Neutrophil (primary cell): ENCODE data around the gene PRDM11.

Experiments
- H3K27ac ChIP-seq: fragments of 200-600 bp; sonication (generic); 2 replicates; pipeline ENCODE4 v1.5.1; 2016; ENCODE audit warnings: mild to moderate bottlenecking, moderate library complexity
- H3K27me3 ChIP-seq: fragments of 200-600 bp; sonication (generic); 2 replicates; pipeline ENCODE4 v1.6.0; 2016; ENCODE audit warnings: mild to moderate bottlenecking
- H3K36me3 ChIP-seq: fragments of 200-600 bp; sonication (generic); 2 replicates; pipeline ENCODE4 v1.5.1; 2017
- H3K4me1 ChIP-seq, 2 experiments: fragments of 200-600 bp in 1 of 2; sonication (generic) in 1 of 2; 1 replicate in 1 of 2; 2 replicates in 1 of 2; pipeline versions ENCODE4 v1.5.1 to v1.6.1; 2013 to 2016; ENCODE audit warnings: low read depth in 1 of 2, low read length in 1 of 2, mild to moderate bottlenecking in 1 of 2, moderate library complexity in 1 of 2; ENCODE audit not compliant: control insufficient read depth in 1 of 2, insufficient read depth in 1 of 2
- H3K4me3 ChIP-seq, 2 experiments: fragments of 200-600 bp in 1 of 2; sonication (generic) in 1 of 2; 1 replicate in 1 of 2; 2 replicates in 1 of 2; pipeline ENCODE4 v1.5.1; 2013 to 2016; ENCODE audit warnings: low read depth in 1 of 2, low read length in 1 of 2, mild to moderate bottlenecking in 1 of 2, moderate library complexity in 1 of 2
- H3K9me3 ChIP-seq: fragments of 200-600 bp; sonication (generic); 2 replicates; pipeline ENCODE4 v1.5.1; 2016
- CTCF ChIP-seq: fragments of 200-600 bp; sonication (generic); IDR thresholded peaks from 2 replicates; pipeline ENCODE4 v1.5.1; 2016; ENCODE audit warnings: antibody characterized with exemption

The PRDM11 gene

GRCh38 chr11:45273509-45273908, 127.1 kb downstream of the PRDM11 start:
- no peak for TF ChIP-seq CTCF
- peaks cover 92% of the 10 kb centered on the region for H3K27me3 ChIP-seq
- no peak overlapping the region for H3K27ac ChIP-seq
- H3K4me1 ChIP-seq, result no peaks in the 10 kb centered on the region
- no peaks in the 10 kb centered on the region for H3K9me3 ChIP-seq
- H3K4me3 ChIP-seq, result no peak overlapping the region
- no peaks in the 10 kb centered on the region for H3K36me3 ChIP-seq

GRCh38 chr11:45274206-45274605, 127.8 kb downstream of the PRDM11 start:
- no peak overlapping the region for H3K27ac ChIP-seq
- no peaks in the 10 kb centered on the region for H3K36me3 ChIP-seq
- peaks cover 92% of the 10 kb centered on the region for H3K27me3 ChIP-seq
- no peaks in the 10 kb centered on the region for H3K9me3 ChIP-seq
- TF ChIP-seq CTCF, result no peak
- H3K4me3 ChIP-seq, result no peak overlapping the region
- H3K4me1 ChIP-seq, result no peaks in the 10 kb centered on the region

- Histone ChIP-seq H3K4me3 (no peak overlapping the region), H3K36me3 (no peaks in the 10 kb centered on the region), H3K9me3 (no peaks in the 10 kb centered on the region), H3K27me3 (peaks cover 88% of the 10 kb centered on the region), H3K27ac (no peak overlapping the region), H3K4me1 (no peaks in the 10 kb centered on the region)
- TF ChIP-seq CTCF, result no peak
Measured at GRCh38 chr11:45275828-45276227, 129.4 kb downstream of the PRDM11 start.

GRCh38 chr11:45278714-45279113, 132.3 kb downstream of the PRDM11 start:
- H3K36me3 ChIP-seq, result no peaks in the 10 kb centered on the region
- no peak overlapping the region for H3K27ac ChIP-seq
- no peak for TF ChIP-seq CTCF
- peaks cover 87% of the 10 kb centered on the region for H3K27me3 ChIP-seq
- H3K4me1 ChIP-seq, result no peaks in the 10 kb centered on the region
- H3K4me3 ChIP-seq, result no peak overlapping the region
- no peaks in the 10 kb centered on the region for H3K9me3 ChIP-seq

GRCh38 chr11:45279645-45280044, 133.2 kb downstream of the PRDM11 start:
- Histone ChIP-seq H3K9me3 (no peaks in the 10 kb centered on the region), H3K4me1 (no peaks in the 10 kb centered on the region), H3K36me3 (no peaks in the 10 kb centered on the region), H3K27ac (no peak overlapping the region), H3K4me3 (no peak overlapping the region), H3K27me3 (peaks cover 87% of the 10 kb centered on the region)
- no peak for TF ChIP-seq CTCF

GRCh38 chr11:45280449-45280848, 134.0 kb downstream of the PRDM11 start:
- no peak for TF ChIP-seq CTCF
- Histone ChIP-seq H3K27ac (no peak overlapping the region), H3K9me3 (no peaks in the 10 kb centered on the region), H3K27me3 (peaks cover 87% of the 10 kb centered on the region), H3K4me1 (no peaks in the 10 kb centered on the region), H3K4me3 (no peak overlapping the region), H3K36me3 (no peaks in the 10 kb centered on the region)
